Left forelimb (tissue), 1 donor: ENCODE measurements around the gene DNAJB8.

ENCODE experiments used
- DNase-seq: peaks from one replicate; pipeline ENCODE4 v3.0.0-alpha.2; 2018; ENCODE audit warnings: low spot score

The DNAJB8 gene

GRCh38 chr3:128425142-128425845 lies 41.4 kb downstream of the DNAJB8 start:
- no peak for DNase-seq

DNA sequence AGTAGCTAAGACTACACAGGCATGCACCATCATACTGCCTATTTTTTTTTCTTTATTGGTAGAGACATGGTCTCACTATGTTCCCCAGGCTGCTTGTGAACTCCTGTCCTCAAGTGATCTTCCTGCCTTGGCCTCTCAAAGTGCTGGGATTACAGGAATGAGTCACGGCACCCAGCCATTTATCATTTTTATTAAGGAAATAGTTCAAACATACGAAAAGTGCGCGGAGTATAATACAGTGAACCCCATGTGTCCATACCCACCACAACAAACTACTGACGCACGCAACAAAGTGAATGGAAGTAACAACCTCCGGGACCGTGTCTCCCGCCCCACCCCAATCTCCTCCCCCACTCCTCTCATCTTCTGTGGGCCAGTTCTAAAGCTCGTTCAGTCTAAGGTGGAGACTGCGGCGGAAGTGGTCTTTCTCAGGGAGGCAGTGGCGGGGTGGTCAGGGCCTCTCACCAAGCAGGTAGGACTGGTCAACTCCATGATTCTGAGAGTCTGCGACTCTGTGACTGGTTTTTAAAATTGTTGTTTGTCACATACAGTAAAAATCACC lies 42.1 kb downstream of the DNAJB8 start:
- no peak for DNase-seq

DNA sequence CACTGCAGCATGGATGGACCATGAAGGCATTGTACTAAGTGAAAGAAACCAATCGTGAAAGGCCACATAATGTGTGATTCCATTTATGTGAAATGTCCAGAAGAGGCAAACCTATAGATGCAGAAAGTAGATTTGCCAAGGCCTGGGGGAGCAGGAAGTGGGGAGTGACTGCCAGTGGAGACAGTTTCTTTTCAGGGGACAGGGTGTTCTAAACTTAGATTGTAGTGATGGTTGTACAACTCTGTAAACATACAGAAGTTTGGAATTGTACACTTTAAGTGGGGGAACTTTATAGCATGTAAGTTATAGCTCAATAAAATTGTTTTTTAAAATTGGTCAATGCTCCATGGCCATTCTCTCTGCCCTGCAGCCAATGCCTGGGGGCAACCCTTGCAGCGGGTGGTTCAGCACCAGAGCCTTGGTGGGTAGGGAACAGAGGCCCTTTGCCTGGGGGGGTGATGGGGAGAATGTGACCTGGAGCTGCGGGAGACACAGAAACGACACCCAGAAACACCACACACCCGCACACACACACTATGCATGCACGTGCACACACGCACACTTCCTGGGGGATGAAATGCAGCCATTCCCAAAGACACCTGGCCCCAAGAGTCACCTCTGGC lies 43.1 kb downstream of the DNAJB8 start:
- no peak for DNase-seq

- DNase-seq, result no peak
These were observed 43.7 kb downstream of the DNAJB8 start for GRCh38 chr3:128422762-128423524.

DNA sequence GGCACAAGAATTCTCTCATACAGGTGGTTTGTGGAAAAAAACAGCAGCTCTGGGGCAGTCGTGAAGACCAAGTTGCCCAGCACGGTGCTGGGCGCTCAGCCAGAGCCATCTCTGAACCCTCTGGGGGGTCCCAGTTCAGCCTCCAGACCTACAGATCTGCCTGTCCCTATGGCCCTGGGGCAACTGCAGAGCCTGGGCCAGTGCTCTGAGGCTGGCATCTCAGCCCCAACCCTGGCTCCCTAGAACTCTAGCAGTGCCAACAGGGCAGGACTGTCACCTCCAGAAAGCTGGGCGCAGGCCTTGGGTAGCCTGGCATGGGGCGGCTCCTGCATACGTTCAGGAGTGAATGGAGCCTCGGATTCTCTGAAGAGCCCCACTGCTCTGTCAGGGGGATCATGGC lies 44.7 kb downstream of the DNAJB8 start:
- DNase-seq, result no peak

- no peak for DNase-seq
These were observed 45.3 kb downstream of the DNAJB8 start for GRCh38 chr3:128421439-128421836.

DNA sequence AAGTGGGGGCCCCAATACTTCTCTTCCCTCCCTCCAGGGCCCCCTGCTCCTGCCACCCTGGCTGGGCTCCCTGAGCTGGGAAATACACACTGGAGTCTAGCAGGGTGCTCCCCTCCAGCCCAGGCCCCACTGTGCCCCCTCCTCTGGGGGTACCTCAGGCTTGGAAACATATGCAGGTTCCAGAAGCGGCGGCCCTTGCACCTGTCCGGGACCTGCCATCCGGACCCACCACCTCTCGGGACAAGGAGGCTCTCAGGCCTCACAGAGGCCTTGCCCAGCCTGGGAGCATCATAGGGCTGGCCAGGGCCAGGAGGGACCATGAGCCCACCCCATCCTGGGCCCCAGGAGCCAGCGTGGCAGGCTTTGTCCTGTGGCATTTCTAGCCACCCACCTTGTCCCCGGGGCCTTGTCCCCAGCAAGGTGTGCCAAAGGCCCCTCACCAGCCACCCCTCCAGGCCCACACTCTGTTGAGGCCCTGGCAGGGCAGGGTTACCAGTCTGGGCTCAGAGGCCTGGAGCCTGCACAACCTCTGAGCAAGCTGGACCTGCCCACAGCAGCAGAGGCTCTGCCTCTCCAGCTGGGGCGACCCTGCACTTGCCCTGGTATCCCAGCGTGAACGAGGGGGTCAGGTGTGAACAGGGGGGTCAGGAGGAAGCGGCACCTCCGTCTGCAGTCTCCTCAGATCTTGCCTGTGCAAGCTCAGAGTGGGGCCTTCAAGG lies 45.8 kb downstream of the DNAJB8 start:
- no peak for DNase-seq

DNA sequence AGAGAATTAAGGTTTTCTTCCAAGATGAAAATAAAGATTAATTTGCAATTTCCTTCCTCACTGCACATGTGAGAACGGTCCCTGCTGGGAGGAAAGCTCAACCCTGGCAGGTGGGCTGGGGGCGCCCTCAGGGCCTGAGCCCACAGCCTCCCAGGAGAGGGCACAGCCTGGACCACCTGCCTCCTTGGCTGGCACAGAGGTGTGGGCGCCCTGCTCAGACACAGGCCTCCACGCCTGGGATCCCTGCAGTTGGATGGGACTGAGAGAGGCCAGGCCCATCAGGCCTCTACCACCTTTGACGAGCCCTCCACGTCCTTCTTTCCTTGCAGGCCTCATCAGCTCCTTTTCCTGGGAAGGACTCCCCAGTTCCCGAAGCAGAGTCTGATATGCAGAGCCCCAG lies 46.4 kb downstream of the DNAJB8 start:
- DNase-seq, result no peak

DNA sequence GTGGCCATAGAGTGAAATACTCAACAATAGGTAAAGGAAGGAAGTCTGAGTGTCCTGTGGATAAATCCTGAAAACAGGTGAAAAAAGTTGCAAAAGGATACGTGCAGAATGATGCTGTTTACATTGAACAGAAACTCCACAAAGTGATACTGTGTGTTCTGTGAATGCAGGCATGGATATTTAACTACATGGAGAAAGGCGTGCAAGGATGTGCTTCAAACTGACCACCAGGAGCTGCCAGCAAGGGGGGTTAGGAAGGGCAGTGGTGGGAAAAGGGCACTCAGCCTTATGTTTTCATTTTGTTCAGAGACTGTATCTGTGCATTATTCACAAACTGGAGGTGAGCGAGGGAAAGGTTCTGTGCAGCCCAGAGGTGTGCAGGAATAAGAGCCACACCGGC lies 47.4 kb downstream of the DNAJB8 start:
- DNase-seq, result no peak

- no peak for DNase-seq
These were observed 47.8 kb downstream of the DNAJB8 start for GRCh38 chr3:128418900-128419299.

DNA sequence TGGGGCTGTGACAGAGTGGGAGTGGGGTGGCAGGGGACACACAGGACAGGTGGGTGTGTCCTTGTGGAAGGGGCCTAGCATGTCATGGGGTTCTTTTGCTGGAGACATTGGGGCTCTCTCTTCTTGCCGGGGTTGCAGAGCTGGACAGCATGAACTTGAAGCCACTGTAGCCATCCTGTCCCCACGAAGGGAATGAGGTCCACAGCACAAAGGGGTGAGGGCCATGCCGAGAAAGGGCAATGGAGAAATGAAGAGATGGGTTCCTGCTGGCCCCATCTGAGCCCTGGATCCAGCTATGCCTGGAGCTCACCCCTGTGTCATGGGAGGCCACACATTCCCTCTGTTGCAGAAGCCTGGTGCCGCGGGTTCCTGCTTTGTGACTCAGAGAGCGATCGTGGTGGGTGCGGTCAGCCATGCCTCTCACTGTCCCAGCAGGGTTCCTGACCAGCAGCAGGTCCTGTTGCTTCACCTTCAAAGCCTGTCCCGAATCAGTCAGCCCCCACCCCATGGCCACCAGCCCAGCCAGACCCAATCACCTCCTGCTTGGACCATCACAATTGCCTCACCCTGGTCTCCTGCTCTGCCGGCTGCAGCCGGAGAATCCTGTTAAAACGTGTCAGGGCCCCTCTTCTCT lies 50.0 kb downstream of the DNAJB8 start:
- no peak for DNase-seq

DNA sequence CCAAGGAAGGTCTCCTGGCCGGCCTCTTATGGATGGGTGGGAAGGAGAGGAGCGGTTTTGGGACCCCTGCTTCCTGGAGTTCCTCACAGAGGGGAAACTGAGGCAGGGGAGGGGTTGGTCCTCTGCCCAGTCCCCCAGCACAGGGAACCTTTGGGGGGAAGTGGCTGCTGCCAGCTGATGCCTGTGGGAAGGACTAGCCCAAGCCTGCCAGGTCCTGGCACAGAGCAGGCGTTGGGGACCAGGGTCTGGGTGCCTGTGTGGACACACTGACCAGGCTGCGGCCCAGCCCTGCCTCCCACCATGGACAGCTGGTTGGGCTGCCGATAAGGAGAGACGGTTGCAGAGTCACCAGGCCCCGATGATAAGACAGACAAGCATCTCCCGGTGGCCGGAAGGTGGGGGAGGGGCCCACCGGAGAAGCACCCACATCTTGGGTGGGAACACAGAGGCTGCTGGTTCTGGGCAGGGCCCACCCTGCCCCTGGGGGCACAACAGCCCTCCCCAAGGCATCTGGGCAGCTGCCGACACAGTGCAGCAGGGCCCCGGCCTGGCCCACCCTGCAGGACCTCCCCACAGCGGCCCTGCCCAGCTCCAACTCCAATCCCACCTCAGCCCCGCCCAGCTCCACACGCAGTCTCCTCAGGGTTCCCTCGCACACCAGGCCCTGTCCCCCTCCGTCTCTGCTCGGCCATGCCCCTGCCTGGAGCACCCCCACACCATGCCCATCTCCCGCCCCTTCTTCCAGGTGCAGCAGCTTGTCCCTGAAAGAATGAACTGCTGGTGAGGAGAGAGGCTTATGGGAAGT lies 50.7 kb downstream of the DNAJB8 start:
- DNase-seq, result no peak

DNA sequence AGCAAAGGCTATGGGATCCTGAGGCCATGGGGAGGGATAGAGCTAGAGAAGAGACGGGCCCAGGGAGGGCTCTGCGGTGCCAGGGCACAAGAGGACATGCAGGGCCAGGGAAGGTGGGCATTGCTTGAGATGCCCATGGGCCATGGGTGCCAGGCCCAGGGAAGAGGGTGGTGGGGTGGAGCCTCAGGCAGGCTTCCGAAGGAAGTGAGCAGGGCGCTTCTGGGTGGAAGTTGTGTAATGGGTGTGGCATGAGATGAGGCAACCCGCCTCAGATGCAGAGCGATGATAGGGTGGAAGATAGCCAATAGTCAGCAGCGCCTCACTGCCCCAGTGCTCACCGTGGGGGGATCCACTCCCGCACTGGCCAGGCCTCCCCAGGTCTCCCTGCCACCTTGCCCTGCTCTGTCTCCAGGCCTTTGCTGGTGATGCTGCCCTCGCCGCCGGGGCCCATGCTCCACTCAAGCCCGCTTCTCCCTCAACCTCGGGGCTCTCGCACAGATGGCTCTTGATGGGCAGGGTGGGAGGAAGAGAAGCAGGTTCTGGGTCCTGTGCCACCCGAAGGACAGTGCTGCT lies 51.4 kb downstream of the DNAJB8 start:
- no peak for DNase-seq

DNA sequence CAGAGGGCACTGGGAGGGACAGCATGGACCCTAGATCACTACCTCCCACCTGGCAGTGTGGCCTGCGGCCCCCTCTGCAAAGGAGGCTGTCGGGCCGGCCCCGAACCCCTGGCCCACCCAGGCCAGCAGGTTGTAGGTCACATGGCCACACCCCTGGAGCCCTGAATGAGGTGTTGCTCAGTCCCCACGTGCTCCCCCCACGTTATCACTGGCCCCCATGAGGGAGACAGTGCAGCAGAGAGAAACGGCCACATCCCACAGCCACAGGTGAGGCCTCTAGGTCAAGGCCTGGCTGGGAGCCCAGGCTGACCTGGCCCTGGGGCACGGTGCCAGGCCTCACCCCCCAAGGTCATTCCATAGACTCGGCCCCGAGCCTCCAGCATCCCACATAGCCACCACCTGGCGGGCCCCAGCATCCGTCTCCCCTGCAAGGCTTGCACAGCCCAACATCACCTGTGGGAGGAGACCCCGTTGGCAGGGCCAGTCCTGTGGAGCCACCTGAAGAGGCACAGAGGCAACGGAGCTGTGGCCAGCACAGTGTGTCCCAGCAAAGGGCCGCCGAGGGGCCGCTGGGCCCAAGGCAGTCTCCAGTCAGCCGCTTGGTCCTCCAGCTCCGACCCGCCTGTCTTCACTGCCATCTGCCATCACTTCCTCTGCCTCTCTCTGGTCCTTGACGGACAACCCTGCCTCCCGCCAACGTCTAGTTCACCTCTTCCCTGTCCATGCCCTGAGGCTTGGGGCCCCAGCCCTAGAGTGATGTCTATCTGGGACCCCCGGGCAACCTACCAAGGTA lies 53.1 kb downstream of the DNAJB8 start:
- no peak for DNase-seq

DNA sequence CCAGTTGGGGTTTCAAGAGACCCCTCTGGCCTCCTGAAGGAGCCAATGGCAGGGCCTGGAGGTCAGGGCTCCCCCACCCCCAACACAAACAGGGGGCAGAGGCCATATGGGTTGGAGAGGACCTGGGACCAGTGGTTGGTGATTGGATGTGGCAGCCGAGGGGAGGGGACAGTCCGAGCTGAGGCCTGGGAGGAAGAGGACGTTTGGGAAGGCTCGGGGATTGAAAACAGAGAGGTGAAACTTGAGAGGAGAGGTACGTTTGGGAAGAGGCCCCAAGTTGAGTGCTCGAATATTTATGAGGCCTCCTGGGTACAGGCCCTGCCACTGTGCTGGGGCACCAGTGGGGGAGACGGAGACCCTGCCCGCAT lies 53.7 kb downstream of the DNAJB8 start:
- no peak for DNase-seq
